K562 (cell line): Measurements from ENCODE around the gene SURF6. TPM values are rescaled to one million over a fixed set of nuclear protein-coding genes. Genes with fewer than 3 reads are reported as not detected.

ENCODE experiments used
- CHD4 ChIP-seq: fragments of 200-600 bp; sonication (generic); IDR thresholded peaks from 3 replicates; pipeline ENCODE4 v1.6.1; 2012; ENCODE audit warnings: low read depth, mild to moderate bottlenecking, mixed read lengths, low read length, inconsistent platforms; ENCODE audit not compliant: insufficient read depth, insufficient replicate concordance, poor library complexity, severe bottlenecking
- CTCF ChIP-seq, 3 experiments: IDR thresholded peaks in 2 of 3; conservative IDR thresholded peaks in 1 of 3; 2 replicates each; pipeline ENCODE4 v1.5.1; 2011 to 2012; ENCODE audit warnings: low read length in 3 of 3, mild to moderate bottlenecking in 3 of 3, control low read depth in 2 of 3, improper control_type of control experiment in 1 of 3, inconsistent platforms in 1 of 3, low read depth in 1 of 3, mixed read lengths in 1 of 3, moderate library complexity in 1 of 3; ENCODE audit not compliant: insufficient read depth in 2 of 3
- E2F4 ChIP-seq: sonication (generic); formaldehyde crosslinking; IDR thresholded peaks from 2 replicates; pipeline ENCODE4 v1.8.0; 2022; ENCODE audit warnings: mild to moderate bottlenecking, low read depth, missing genetic modification reagents
- EP300 ChIP-seq: IDR thresholded peaks from 2 replicates; pipeline ENCODE4 v1.6.1; 2012; ENCODE audit warnings: low read length, improper control_type of control experiment
- ETS1 ChIP-seq: conservative IDR thresholded peaks from 2 replicates; pipeline ENCODE4 v1.6.1; 2011; ENCODE audit warnings: low read depth, mild to moderate bottlenecking, low read length; ENCODE audit not compliant: control insufficient read depth
- FOXA1 ChIP-seq: fragments of 450-650 bp; IDR thresholded peaks from 2 replicates; pipeline ENCODE4 v1.6.1; 2016; ENCODE audit warnings: mild to moderate bottlenecking, borderline replicate concordance
- NFIC ChIP-seq: fragments of 450-650 bp; IDR thresholded peaks from 2 replicates; pipeline ENCODE4 v1.6.1; 2017; ENCODE audit warnings: mild to moderate bottlenecking, inconsistent platforms
- RB1 ChIP-seq: fragments of 450-650 bp; IDR thresholded peaks from 2 replicates; pipeline ENCODE4 v1.6.1; 2017; ENCODE audit warnings: low read depth, mild to moderate bottlenecking
- RBM22 ChIP-seq: fragments of 200-400 bp; formaldehyde crosslinking; IDR thresholded peaks from 2 replicates; pipeline ENCODE4 v1.6.1; 2018; ENCODE audit warnings: low read length, low read depth; ENCODE audit not compliant: poor library complexity, severe bottlenecking
- ZBTB5 ChIP-seq: fragments of 450-650 bp; IDR thresholded peaks from 2 replicates; pipeline ENCODE4 v1.6.1; 2017; ENCODE audit warnings: antibody characterized with exemption
- ZFP1 ChIP-seq: fragments of 450-650 bp; formaldehyde crosslinking; IDR thresholded peaks from 2 replicates; pipeline ENCODE4 v1.4.0; 2020; ENCODE audit warnings: mild to moderate bottlenecking, mixed read lengths
- ZHX1 ChIP-seq: fragments of 150-350 bp; conservative IDR thresholded peaks from 2 replicates; pipeline ENCODE4 v1.6.1; 2014; ENCODE audit warnings: low read length
- ZNF23 ChIP-seq: fragments of 250-450 bp; sonication (Bioruptor Pico); IDR thresholded peaks from 2 replicates; pipeline ENCODE4 v1.4.0; 2020; ENCODE audit warnings: mild to moderate bottlenecking
- ZNF263 ChIP-seq: sonication (generic); formaldehyde crosslinking; IDR thresholded peaks from 2 replicates; pipeline ENCODE4 v1.8.0; 2022; ENCODE audit warnings: mild to moderate bottlenecking, missing genetic modification reagents, borderline replicate concordance
- ZNF274 ChIP-seq: IDR thresholded peaks from 2 replicates; pipeline ENCODE4 v1.6.1; 2011; ENCODE audit warnings: low read depth, mild to moderate bottlenecking, low read length, moderate library complexity, borderline replicate concordance
- ZNF655 ChIP-seq: fragments of 250-450 bp; sonication (Bioruptor Pico); IDR thresholded peaks from 2 replicates; pipeline ENCODE4 v1.5.0; 2021
- polyA plus RNA-seq, 8 experiments: library from polyadenylated mRNA; depleted of rRNA in 4 of 8; stranded (reverse) in 5 of 8; unstranded in 3 of 8; fragments of >200 nt; fragmentation: Nextera tagmentation in 2 of 8; fragmentation: Illumina TruSeq in 1 of 8; extraction: Ambion mirVana in 2 of 8; extraction: Trizol in 1 of 8; gene quantifications; 2 replicates each; pipeline versions ENCODE4 v1.2.1 to v1.2.3, GENCODE V29; 2011 to 2014; ENCODE audit warnings: inconsistent platforms in 1 of 8, missing spikeins in 1 of 8
- total RNA-seq, 7 experiments: library from RNA; depleted of rRNA in 6 of 7; stranded (reverse); fragments of >200 nt in 6 of 7; fragmentation: Illumina TruSeq in 2 of 7; extraction: Trizol in 2 of 7; gene quantifications; 2 replicates each; pipeline versions ENCODE4 v1.2.1 to v1.2.3, GENCODE V29; 2011 to 2021; ENCODE audit warnings: low replicate concordance in 1 of 7

SURF6 gene
- total and polyA plus RNA-seq, 9 of the 15 experiments (the other 6 are each of a cell fraction or from before 2014, with no cell fraction given), result 1.4 to 68.3 (median 14.7) TPM

- peak; percentile 93 for TF ChIP-seq ZHX1
- no peak for TF ChIP-seq FOXA1
- no peak for TF ChIP-seq ZNF23 (CRISPR knock-in tag)
- TF ChIP-seq E2F4 (CRISPR knock-in tag), result no peak
- TF ChIP-seq ZNF263, result peak; percentile 63; the same call in 1 of the 2 replicates
- no peak for TF ChIP-seq ZNF655 (CRISPR knock-in tag)
- no peak for TF ChIP-seq CHD4
- peak; percentile 73 for TF ChIP-seq RB1
- 0 out of 2 replicates have a peak, but pooled peaks have one; percentile 38 for TF ChIP-seq ETS1
- TF ChIP-seq NFIC, result peak; percentile 76
- TF ChIP-seq CTCF (IDR thresholded peaks at IDR 0.05 in 2 of 3, conservative IDR thresholded peaks at IDR 0.05 in 1 of 3; ENCODE audit: insufficient read depth in 2 of 3, low read depth in 1 of 3, low read length in 3 of 3), result peak in 1 of 3 experiments; percentile 16; a peak in 1 of 6 replicates
- no peak for TF ChIP-seq ZFP1 (CRISPR knock-in tag)
- no peak for TF ChIP-seq ZBTB5
- no peak for TF ChIP-seq ZNF274
- TF ChIP-seq RBM22, result peak; percentile 87
- TF ChIP-seq EP300, result no peak
Measured at GRCh38 chr9:133347985-133348717, 12.2 kb upstream of the SURF6 start, which contains the start of the genes MED22 and RPL7A (continued).
